Gastroesophageal sphincter (tissue), 4 donors: ENCODE results near the gene ALDH18A1. TPM values are rescaled to one million over a fixed set of nuclear protein-coding genes. Genes with fewer than 3 reads are reported as not detected.
A peak's percentile ranks its signal among the peaks of the same experiment; 100 is the strongest.

Source experiments
- ATAC-seq: fragments of 150-250 bp; one replicate; pipeline ENCODE4 v1.9.1; 2016; ENCODE audit warnings: mild to moderate bottlenecking, moderate library complexity
- H3K27ac ChIP-seq, 4 donors: fragments of 200-600 bp; sonication (generic) in 3 of 4; 1 replicate in 3 of 4; 2 replicates in 1 of 4; pipeline ENCODE4 v1.5.1; 2016 to 2019
- H3K27me3 ChIP-seq: fragments of 200-600 bp; sonication (generic); one replicate; pipeline ENCODE4 v1.5.1; 2019
- H3K36me3 ChIP-seq, 2 donors: fragments of 200-600 bp; sonication (generic); one replicate each; pipeline ENCODE4 v1.5.1; 2019; ENCODE audit warnings: control low read depth in 1 of 2
- H3K4me1 ChIP-seq, 3 donors: fragments of 200-600 bp; sonication (generic); 1 replicate in 2 of 3; 2 replicates in 1 of 3; pipeline ENCODE4 v1.5.1; 2016 to 2019; ENCODE audit warnings: control low read depth in 2 of 3
- H3K4me3 ChIP-seq, 2 donors: fragments of 200-600 bp; sonication (generic); one replicate each; pipeline ENCODE4 v1.5.1; 2019; ENCODE audit warnings: mild to moderate bottlenecking in 1 of 2, moderate library complexity in 1 of 2
- H3K9me3 ChIP-seq, 3 donors: fragments of 200-600 bp; sonication (generic); one replicate each; pipeline ENCODE4 v1.5.1; 2017 to 2019; ENCODE audit warnings: control low read depth in 2 of 3
- EP300 ChIP-seq: sonication (generic); formaldehyde crosslinking; IDR thresholded peaks from one replicate; pipeline ENCODE4 v1.6.1; 2017; ENCODE audit warnings: antibody characterized with exemption, mild to moderate bottlenecking
- POLR2A ChIP-seq, 2 donors: fragments of 450-650 bp; IDR thresholded peaks; one replicate each; pipeline ENCODE4 v1.6.1; 2017; ENCODE audit warnings: antibody characterized with exemption in 2 of 2, mild to moderate bottlenecking in 2 of 2, moderate library complexity in 1 of 2
- POLR2AphosphoS5 ChIP-seq: sonication (generic); formaldehyde crosslinking; IDR thresholded peaks from one replicate; pipeline ENCODE4 v1.6.1; 2017; ENCODE audit warnings: antibody characterized with exemption
- WGBS, 2 donors: methylation state at CpG; one replicate each; pipeline ENCODE4 v1.1.5; 2018; ENCODE audit warnings: low coverage in 1 of 2; 5-methylcytosine and 5-hydroxymethylcytosine counted together
- total RNA-seq, 4 donors: library from RNA; depleted of rRNA; stranded (reverse); fragments of >200 nt; gene quantifications; one replicate each; pipeline ENCODE4 v1.1.0, GENCODE V29; 2016
- TF ChIP-seq, protein P1 (sequence below), 4 experiments: fragments of 200-600 bp in 2 of 4; fragments of 450-650 bp in 2 of 4; sonication (generic) in 1 of 4; IDR thresholded peaks; one replicate each; pipeline ENCODE4 v1.5.1; 2017 to 2019; ENCODE audit warnings: antibody characterized with exemption in 4 of 4, mild to moderate bottlenecking in 2 of 4, moderate library complexity in 2 of 4

ALDH18A1 gene
- total RNA-seq, 4 donors from 2014 or later: 19.1 to 32.9 (median 26.7) TPM

DNA sequence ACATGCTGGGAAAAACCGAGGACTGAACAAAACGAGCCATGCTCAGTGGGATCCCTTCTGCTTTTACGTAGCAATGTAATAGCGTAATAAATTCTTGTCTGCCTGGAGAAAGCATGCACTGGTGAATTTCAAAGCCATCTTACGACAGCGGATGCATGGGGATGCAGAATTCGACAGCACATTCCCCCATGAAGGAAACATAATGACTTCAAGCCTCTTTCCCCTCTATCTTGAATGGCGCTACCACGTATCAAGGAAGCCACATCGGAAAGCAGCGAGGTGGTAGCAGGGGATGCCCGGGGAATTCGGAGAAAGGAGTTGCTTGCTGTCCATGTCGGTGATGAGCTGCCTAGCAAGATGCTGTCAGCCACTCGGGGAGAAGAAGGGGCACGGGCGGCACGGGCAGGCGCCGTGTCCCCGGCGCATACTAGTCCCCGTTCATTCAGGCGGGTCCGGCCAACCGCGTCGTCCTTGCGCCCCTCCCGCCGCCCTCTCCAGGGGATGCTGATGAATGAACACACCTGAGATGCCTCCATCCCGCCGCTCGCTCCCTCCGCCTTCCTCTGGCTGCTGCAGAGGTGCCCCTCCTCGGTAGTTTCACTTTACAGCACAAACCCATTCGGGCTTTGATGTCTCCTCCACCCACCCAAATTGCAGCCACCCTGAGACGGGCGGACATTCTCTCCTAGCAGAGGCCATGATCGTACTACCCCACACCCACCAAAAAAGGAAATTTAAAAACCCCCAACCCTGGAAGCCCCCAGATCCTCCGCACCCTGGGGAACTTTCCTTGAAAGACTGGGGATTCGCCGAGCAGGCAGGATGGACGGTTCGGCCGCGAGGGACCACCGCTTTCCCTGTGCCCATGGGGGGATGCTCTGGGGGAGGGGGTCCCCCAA, 96.0 kb downstream of the ALDH18A1 start:
- 0 to 6% methylated on average over 13 to 14 of the region's 48 CpGs for WGBS, 2 donors
- TF ChIP-seq POLR2AphosphoS5 (peak; percentile 52), EP300 (no peak), POLR2A (IDR thresholded peaks at IDR 0.05) (peak in 1 of 2 donors; percentile 14)
- TF ChIP-seq, protein P1, sequence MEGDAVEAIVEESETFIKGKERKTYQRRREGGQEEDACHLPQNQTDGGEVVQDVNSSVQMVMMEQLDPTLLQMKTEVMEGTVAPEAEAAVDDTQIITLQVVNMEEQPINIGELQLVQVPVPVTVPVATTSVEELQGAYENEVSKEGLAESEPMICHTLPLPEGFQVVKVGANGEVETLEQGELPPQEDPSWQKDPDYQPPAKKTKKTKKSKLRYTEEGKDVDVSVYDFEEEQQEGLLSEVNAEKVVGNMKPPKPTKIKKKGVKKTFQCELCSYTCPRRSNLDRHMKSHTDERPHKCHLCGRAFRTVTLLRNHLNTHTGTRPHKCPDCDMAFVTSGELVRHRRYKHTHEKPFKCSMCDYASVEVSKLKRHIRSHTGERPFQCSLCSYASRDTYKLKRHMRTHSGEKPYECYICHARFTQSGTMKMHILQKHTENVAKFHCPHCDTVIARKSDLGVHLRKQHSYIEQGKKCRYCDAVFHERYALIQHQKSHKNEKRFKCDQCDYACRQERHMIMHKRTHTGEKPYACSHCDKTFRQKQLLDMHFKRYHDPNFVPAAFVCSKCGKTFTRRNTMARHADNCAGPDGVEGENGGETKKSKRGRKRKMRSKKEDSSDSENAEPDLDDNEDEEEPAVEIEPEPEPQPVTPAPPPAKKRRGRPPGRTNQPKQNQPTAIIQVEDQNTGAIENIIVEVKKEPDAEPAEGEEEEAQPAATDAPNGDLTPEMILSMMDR (IDR thresholded peaks at IDR 0.05): no peak
- peaks cover 0 to 37% (median 0%) of the 10 kb centered on the region in 3 donors for H3K4me1 ChIP-seq
- H3K4me3 ChIP-seq: peak overlapping the region; percentile 78 to 89
- H3K27me3 ChIP-seq: no peaks in the 10 kb centered on the region
- no peak for ATAC-seq
- no peaks in the 10 kb centered on the region for H3K36me3 ChIP-seq
- H3K9me3 ChIP-seq: no peaks in the 10 kb centered on the region
- peak overlapping the region; percentile 84 to 97 (median 92) for H3K27ac ChIP-seq

DNA sequence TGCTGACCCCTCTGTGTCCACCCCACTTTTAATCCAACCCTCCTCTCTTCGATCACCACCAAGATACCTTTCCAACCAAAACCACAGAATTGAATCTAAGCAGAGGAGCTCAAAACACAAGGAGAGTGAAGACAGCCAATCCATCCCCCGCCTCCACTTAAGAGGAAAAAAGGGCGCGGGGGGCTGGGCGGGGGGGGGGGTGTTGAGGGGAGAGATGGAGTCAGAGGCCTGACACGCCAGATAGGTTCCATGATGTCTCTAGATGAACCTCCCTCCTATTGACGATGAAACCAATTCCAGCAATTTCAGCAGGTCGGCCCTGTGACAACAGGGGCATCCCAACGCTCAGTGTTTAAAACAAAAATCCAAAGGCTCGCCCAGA, 96.6 kb downstream of the ALDH18A1 start:
- no peaks in the 10 kb centered on the region for H3K36me3 ChIP-seq
- no peak for ATAC-seq
- H3K4me3 ChIP-seq: peak overlapping the region; percentile 78 to 89
- WGBS, 2 donors: 4 to 21% methylated on average over 4 of the region's 10 CpGs
- H3K27me3 ChIP-seq: no peaks in the 10 kb centered on the region
- H3K27ac ChIP-seq: peak overlapping the region; percentile 84 to 97 (median 92)
- peaks cover 0 to 35% (median 0%) of the 10 kb centered on the region in 3 donors for H3K4me1 ChIP-seq
- peak in 1 of 2 donors; percentile 2 for TF ChIP-seq POLR2A (IDR thresholded peaks at IDR 0.05)
- TF ChIP-seq EP300: no peak
- no peak for TF ChIP-seq POLR2AphosphoS5
- H3K9me3 ChIP-seq: no peaks in the 10 kb centered on the region

DNA sequence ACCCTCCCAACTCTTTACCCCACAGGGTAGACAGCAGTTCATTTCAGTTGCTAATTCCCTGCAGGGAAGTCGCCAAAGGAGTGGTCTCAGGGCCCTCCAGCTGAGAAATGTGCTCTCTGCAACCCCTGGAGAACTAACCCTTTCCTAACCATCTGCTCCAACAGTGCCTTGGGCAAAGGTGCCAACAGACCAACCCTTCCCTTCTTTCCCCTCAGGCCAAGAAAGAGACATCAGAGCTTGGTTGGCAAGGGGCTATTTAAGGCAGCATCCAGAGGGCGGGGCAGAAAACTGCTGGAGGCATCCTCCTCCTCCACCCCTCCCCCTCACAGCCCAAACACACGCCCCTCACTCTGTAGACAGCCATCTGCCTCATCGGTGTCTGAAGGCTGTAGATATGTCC, 97.0 kb downstream of the ALDH18A1 start:
- Histone ChIP-seq H3K9me3 (no peaks in the 10 kb centered on the region), H3K27me3 (no peaks in the 10 kb centered on the region), H3K36me3 (no peaks in the 10 kb centered on the region), H3K27ac (peak overlapping the region; percentile 84 to 97 (median 92)), H3K4me3 (peak overlapping the region; percentile 78 to 89), H3K4me1 (peaks cover 0 to 36% (median 0%) of the 10 kb centered on the region in 3 donors)
- 21 to 34% methylated on average over 3 of the region's 4 CpGs for WGBS, 2 donors
- TF ChIP-seq, protein P1 (IDR thresholded peaks at IDR 0.05): no peak
- TF ChIP-seq POLR2AphosphoS5 (peak; percentile 82), EP300 (no peak), POLR2A (IDR thresholded peaks at IDR 0.05) (peak; percentile 50 to 51)
- no peak for ATAC-seq

DNA sequence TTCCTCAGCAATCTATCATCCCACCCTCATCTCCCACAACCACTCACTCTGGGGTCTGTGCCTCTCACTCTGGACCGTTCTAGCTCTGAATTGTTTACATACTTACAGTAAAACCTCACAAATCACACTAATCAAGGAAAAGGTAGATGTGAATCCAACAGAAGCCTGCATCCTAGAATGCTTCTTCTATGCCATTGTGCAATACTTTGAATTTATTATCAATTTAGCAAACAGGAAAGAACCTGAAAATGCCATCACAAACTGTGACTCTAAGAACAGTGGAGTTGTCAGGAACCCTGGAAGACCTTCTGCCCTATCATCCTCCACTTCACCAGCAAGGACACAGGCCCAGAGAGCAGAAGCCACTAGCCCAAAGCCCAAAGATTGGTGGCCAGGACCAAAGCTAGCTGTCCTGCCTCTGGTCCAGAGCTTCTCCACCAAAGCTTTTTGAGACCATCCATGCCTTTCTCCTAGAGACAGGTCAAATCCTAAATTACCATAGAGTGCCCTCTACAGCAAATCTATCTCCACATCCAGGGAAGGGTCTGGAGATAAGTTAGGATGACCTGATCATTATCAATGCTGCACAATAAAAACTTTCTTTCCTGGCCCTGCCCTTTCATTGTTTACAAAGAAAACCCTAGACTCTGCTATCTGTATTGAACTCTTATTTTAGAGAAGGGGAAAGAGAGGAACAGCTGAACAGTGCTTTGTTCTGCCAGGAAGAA, 97.8 kb downstream of the ALDH18A1 start:
- 50% methylated on average over 1 of the region's 1 CpG; no CpG with 5 or more reads in 1 of the 2 donors for WGBS, 2 donors
- ATAC-seq: no peak
- Histone ChIP-seq H3K4me3 (peak overlapping the region; percentile 78 to 89), H3K27me3 (no peaks in the 10 kb centered on the region), H3K4me1 (peaks cover 0 to 42% (median 0%) of the 10 kb centered on the region in 3 donors), H3K36me3 (no peaks in the 10 kb centered on the region), H3K27ac (peak overlapping the region; percentile 84 to 97 (median 92)), H3K9me3 (no peaks in the 10 kb centered on the region)
- TF ChIP-seq EP300 (no peak), POLR2A (IDR thresholded peaks at IDR 0.05) (peak in 1 of 2 donors; percentile 18)
- TF ChIP-seq, protein P1 (IDR thresholded peaks at IDR 0.05): no peak

DNA sequence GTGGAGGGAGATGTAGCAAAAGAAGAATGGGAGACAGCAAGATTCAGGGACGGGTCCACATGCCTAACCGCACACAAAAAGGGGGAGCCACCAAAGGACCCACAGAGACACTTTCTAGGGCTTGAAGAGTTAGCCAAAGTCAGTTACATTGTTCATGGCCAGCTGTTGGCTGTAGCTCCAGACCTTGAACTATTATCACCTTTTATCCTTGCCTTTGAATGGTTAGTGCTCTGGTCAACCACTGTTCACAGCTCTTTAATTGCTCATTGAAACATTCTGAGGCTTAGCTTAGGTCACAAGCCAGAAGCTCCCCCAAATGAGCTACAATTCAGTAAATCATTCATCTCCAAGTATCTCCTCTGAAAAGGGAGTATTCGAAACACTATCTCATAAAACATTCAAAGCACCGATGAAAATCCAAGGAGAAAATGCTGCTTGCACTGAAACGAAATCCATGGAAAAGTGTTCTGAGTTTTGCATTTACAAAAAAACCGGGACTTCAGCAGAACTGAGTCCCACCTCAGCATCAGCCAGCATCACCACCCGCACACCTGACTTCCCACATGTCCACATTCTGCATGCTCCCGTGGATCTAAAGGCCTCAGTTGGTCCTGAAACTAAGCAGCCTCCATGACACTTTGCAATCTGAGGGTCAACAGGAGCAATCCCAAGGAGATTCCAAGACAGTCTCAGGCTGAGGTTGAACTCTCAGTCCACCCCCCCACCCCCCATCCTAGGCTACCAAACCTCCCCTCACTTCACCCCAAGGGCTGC, 99.3 kb downstream of the ALDH18A1 start:
- ATAC-seq: no peak
- H3K9me3 ChIP-seq: no peaks in the 10 kb centered on the region
- no peaks in the 10 kb centered on the region for H3K36me3 ChIP-seq
- 31 to 32% methylated on average over 6 to 8 of the region's 8 CpGs for WGBS, 2 donors
- TF ChIP-seq EP300 (no peak), POLR2AphosphoS5 (peak; percentile 6), POLR2A (IDR thresholded peaks at IDR 0.05) (no peak)
- TF ChIP-seq, protein P1 (IDR thresholded peaks at IDR 0.05): no peak
- H3K4me3 ChIP-seq: peak overlapping the region; percentile 78 to 89
- peaks cover 0 to 45% (median 0%) of the 10 kb centered on the region in 3 donors for H3K4me1 ChIP-seq
- H3K27ac ChIP-seq: peak overlapping the region; percentile 84 to 97 (median 92)
- no peaks in the 10 kb centered on the region for H3K27me3 ChIP-seq
